HG03565 (cell line): ENCODE measurements around the gene PLEKHM3.
"Not testable (repeated sequence)": the region's sequence is repeated elsewhere in the genome, so short reads cannot be mapped to it uniquely, and the experiment has no call there.

Source experiments
- ATAC-seq: cut with Tn5 transposase; IDR thresholded peaks from one replicate; pipeline ENCODE4 v1.9.1; 2021; ENCODE audit warnings: mild to moderate bottlenecking, moderate library complexity; ENCODE audit not compliant: unreplicated experiment

PLEKHM3 gene

GRCh38 chr2:207926989-207927300 is 98.4 kb downstream of the PLEKHM3 start:
- no peak for ATAC-seq

- no peak for ATAC-seq
Measured at GRCh38 chr2:207926133-207926988, 99.0 kb downstream of the PLEKHM3 start.

DNA sequence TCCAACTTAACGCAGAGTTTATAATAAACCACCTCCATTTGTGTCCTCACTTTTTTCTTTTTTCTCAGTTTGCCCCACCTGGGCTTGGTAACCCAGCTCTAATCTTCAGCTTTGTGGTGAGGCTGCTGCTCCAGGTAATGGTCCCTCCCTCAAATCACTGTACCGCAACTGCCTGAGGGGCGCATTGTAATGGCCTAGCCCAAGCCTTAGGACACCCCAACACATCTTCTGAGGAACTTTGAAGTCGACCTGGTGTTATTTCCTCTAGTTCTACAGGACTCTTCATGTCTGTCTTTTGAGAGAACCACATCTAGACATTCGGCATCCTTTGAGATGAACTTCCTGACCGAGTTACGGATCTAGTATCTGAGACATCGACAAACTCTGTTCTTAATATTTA is 99.7 kb downstream of the PLEKHM3 start:
- no peak for ATAC-seq

- ATAC-seq, result no peak
Measured at GRCh38 chr2:207921606-207922005, 103.7 kb downstream of the PLEKHM3 start.

GRCh38 chr2:207920721-207921120 is 104.6 kb downstream of the PLEKHM3 start:
- no peak for ATAC-seq

- no peak for ATAC-seq
Measured at GRCh38 chr2:207920321-207920720, 105.0 kb downstream of the PLEKHM3 start.

- no peak for ATAC-seq
Measured at GRCh38 chr2:207919164-207919919, 106.0 kb downstream of the PLEKHM3 start.

DNA sequence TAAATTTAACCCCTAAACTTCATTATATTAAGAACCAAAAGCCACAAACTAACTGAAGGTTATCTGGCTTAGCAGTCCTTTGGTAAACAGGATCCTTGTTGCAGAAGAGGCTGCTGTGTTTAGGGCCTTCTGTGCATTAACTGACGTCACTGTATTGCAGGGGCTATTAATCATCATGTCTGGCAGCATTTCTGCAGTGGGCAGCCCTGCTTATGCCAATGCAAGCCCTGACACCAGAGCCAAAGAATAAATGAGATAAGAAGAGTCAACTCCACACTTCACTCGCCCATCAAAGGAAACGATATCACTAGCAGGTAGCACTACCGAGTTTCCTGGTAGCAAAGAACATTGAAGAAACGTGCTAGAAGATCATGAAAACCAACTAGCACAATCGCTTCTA is 110.6 kb downstream of the PLEKHM3 start:
- ATAC-seq, result no peak

- no peak for ATAC-seq
Measured at GRCh38 chr2:207913772-207914358, 111.5 kb downstream of the PLEKHM3 start.

DNA sequence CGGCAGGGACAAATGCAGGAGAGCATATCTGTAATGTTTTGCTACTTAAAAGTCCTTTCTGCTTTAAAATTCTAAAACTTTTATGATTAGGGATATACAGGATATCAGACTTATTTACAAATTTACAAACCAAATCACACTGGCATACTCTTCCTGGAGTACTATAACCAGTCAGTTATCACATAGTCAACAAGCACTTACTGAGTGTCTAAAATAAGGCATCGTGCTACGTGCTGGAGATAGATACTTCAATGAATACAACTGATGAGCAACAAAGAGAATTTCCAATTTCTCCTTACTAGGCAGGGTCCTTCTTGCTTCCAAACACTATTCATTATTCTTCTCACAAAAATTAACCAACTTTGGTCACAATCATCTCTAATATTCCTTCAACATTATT is 113.5 kb downstream of the PLEKHM3 start:
- ATAC-seq, result no peak

- ATAC-seq, result no peak
Measured at GRCh38 chr2:207911215-207911614, 114.1 kb downstream of the PLEKHM3 start.

GRCh38 chr2:207906495-207906894 is 118.8 kb downstream of the PLEKHM3 start:
- ATAC-seq, result not testable (repeated sequence)

DNA sequence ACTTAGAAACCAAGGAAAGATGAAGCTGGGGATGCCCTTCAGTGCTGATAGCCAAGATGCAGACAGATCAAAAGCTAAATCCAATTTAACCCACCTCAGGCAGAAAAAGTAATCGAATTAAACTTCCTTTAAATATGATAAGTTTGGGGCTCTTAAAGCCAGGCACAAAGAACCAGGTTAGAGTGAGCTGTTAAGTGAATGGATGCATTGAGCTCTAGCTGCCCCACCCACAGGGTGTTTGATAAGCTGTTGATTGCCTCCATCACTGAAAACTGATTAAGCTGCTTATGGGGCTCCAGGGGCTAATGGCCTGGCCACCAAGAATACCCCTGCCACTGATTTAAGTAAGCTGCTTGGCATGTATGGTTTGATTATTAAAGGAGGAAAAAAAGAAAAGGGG is 119.8 kb downstream of the PLEKHM3 start:
- no peak for ATAC-seq

DNA sequence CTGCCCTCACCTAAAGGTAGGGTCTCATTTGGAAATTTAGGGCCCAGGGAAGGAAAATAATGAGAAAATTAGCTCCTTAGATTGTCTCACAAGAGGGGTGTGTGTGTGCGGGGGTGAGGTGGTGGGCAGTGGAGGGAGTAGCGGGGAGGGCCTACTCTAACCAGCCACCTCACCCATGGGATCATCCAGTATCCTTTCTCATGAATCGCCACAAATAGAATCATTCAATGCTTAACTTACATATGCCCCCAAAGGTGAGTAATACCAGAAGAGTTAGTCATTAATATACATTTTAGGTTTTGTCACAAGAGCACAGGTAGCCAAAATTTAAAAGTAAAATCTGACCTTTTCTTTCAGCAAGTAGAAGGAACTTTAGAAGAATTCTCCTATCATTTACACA is 122.1 kb downstream of the PLEKHM3 start:
- ATAC-seq, result no peak

- no peak for ATAC-seq
Measured at GRCh38 chr2:207902821-207903220, 122.5 kb downstream of the PLEKHM3 start.

DNA sequence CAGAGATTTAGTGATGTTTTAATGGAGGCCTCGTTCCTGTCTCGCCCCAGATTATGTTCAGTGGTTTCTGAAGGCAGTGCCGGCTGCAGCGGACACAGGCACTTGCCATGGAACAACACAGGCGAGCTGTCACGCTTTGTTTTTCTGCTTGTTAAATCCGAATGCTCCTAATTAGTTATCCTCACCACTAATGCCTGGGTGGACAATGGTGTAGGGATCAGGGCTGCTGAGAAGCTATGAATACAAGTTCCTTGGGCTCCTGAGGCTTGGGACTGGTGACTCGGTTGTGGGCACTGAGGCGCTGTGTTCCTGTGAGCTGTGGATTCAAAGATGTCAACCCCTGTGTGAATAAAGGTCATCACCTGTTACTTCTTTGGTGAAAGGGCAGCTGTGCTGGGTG is 123.5 kb downstream of the PLEKHM3 start:
- ATAC-seq, result no peak

DNA sequence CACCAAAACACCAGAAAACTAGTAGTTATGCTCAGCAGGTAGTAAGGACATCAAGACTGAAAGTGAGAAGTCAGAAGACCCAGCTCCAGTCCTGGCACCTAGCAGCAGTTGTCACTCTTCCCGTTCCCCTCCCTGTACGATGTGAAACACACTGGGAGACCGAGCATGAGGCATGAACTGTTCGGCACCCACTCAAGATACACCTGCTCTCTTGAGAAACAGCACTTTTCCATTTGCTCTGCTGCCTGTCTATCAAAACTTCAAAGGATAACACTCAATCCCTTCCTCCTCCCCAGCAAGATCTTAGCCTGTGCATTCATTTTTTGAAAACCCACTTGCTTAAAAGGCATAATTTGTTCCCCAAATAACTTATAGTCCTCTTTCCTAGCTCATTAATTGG is 123.9 kb downstream of the PLEKHM3 start:
- no peak for ATAC-seq

DNA sequence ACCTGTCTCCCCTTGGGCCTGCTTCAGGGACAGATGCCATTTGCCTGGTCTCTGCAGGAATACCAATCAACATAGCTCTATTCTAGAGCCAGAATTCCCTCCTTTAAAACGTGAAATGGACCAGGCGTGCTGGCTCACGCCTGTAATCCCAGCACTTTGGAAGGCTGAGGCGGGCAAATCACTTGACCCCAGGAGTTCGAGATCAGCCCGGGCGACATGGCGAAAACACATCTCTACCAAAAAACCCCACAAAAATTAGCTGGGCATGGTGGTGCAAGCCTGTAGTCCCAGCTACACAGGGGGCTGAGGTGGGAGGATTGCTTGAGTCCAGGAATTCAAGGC is 127.0 kb downstream of the PLEKHM3 start:
- ATAC-seq, result no peak

GRCh38 chr2:207897541-207898353 is 127.6 kb downstream of the PLEKHM3 start:
- ATAC-seq, result no peak

DNA sequence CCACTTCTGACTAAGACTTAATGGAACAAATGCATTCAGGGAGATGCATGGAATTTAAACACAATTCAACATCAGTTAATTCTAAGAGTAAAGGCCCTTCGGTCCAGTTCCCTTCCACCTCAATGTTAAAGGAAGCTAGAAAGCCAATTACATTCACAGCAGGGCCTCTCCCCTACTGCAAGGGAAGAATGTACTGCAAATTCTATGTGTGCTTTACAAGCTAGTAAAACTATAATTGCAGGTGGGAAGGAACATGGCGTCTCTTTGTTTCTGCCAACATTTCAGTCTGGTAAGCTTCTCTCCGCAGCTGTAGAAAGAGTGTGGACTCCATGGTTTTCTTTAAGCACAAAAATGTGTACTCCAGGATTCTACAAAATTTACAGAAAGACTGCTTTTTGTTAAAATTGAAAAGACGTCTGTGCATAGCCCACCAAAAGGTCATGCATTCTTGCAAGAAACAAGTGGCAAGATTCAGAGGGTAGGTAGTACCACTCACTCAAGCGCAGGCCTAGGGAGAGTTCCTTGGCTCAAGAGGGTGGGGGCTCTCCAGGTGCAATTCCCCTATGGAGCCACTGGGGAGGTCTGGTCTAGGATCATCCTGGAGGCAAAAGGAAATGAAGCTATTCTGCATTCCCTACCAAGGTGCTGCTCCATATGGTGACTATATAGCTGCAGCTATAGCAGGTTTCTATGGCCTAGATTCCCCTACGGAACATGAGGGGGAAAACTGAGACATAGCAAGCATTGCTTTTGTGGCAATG is 128.6 kb downstream of the PLEKHM3 start:
- ATAC-seq, result no peak
